PFSK-1 (cell line): Measurements from ENCODE around the gene FAM13A.

Experiments used
- FOXP2 ChIP-seq: optimal IDR thresholded peaks from 2 replicates; pipeline ENCODE3; 2011; ENCODE audit warnings: borderline replicate concordance, control low read depth, inconsistent platforms; ENCODE audit not compliant: insufficient read depth; ENCODE audit errors: extremely low read length, extremely low read depth
- POLR2AphosphoS5 ChIP-seq: IDR thresholded peaks from 2 replicates; pipeline ENCODE4 v1.6.1; 2012; ENCODE audit warnings: low read depth, mild to moderate bottlenecking, control low read depth, low read length, moderate library complexity
- SIN3A ChIP-seq: IDR thresholded peaks from 2 replicates; pipeline ENCODE4 v1.6.1; 2012; ENCODE audit warnings: mild to moderate bottlenecking, low read length, moderate library complexity, borderline replicate concordance; ENCODE audit not compliant: insufficient read depth
- TAF1 ChIP-seq: IDR thresholded peaks from 2 replicates; pipeline ENCODE4 v1.6.1; 2012; ENCODE audit warnings: low read length, control low read depth, borderline replicate concordance; ENCODE audit not compliant: insufficient read depth
- TF ChIP-seq, protein P1 (sequence below), 2 experiments: IDR thresholded peaks; 2 replicates each; pipeline versions ENCODE4 v1.6.1 to v1.8.0; 2011 to 2012; ENCODE audit warnings: low read depth in 2 of 2, low read length in 2 of 2, control low read depth in 1 of 2, inconsistent platforms in 1 of 2, mild to moderate bottlenecking in 1 of 2, moderate library complexity in 1 of 2; ENCODE audit not compliant: insufficient read depth in 1 of 2

The FAM13A gene

DNA sequence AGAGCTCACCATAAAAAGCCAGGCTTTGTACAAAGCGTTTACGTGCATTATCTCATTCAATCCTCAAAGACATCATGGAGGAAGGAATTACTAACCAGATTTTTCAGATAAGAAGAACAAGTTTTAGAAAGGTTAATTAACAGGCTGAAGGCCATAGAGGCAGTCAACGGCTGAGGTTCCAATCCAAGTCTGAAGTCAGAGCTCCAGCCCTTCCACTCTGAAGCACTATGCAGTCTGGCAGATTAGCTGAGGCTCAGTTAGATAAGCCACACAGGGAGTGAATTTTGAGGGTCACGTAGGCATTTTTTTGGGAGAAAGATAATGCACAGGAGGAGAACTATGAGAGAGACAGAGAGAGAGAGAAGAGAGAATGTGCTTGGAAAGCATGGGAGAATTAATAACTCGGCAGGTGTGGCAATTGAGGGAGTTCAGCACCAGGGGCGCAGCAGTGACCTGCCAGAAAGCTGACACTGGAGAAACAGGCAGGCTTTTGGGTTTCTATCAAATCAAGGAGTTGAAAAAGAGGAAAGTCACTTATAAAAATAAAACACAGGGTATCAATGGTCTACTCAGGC is 242.9 kb downstream of the FAM13A start:
- TF ChIP-seq SIN3A (no peak), POLR2AphosphoS5 (no peak)

DNA sequence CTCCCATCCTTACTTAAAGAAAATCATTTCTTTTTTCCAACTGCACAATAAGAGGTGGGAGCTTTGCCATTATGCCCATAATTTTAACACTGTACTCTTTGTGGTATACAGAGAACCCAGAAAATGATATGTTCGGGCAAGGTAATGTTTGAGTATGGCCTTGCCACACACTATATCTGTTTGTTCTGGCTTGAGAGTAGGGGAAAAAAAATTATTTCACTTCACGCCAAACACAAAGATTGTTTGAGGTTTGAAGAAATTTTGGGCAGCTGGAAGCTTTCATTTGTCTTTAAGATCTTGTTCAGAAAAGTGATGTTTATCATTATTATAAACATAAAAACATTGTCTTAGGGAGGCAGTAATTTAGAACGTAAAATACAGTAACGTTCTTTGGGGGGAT is 244.0 kb downstream of the FAM13A start:
- TF ChIP-seq FOXP2, result no peak
- TF ChIP-seq SIN3A, result no peak
- TF ChIP-seq, protein P1, sequence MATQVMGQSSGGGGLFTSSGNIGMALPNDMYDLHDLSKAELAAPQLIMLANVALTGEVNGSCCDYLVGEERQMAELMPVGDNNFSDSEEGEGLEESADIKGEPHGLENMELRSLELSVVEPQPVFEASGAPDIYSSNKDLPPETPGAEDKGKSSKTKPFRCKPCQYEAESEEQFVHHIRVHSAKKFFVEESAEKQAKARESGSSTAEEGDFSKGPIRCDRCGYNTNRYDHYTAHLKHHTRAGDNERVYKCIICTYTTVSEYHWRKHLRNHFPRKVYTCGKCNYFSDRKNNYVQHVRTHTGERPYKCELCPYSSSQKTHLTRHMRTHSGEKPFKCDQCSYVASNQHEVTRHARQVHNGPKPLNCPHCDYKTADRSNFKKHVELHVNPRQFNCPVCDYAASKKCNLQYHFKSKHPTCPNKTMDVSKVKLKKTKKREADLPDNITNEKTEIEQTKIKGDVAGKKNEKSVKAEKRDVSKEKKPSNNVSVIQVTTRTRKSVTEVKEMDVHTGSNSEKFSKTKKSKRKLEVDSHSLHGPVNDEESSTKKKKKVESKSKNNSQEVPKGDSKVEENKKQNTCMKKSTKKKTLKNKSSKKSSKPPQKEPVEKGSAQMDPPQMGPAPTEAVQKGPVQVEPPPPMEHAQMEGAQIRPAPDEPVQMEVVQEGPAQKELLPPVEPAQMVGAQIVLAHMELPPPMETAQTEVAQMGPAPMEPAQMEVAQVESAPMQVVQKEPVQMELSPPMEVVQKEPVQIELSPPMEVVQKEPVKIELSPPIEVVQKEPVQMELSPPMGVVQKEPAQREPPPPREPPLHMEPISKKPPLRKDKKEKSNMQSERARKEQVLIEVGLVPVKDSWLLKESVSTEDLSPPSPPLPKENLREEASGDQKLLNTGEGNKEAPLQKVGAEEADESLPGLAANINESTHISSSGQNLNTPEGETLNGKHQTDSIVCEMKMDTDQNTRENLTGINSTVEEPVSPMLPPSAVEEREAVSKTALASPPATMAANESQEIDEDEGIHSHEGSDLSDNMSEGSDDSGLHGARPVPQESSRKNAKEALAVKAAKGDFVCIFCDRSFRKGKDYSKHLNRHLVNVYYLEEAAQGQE (IDR thresholded peaks at IDR 0.05; ENCODE audit: insufficient read depth in 1 of 2, low read depth in 2 of 2, low read length in 2 of 2), result no peak
- no peak for TF ChIP-seq TAF1
- TF ChIP-seq POLR2AphosphoS5, result no peak

DNA sequence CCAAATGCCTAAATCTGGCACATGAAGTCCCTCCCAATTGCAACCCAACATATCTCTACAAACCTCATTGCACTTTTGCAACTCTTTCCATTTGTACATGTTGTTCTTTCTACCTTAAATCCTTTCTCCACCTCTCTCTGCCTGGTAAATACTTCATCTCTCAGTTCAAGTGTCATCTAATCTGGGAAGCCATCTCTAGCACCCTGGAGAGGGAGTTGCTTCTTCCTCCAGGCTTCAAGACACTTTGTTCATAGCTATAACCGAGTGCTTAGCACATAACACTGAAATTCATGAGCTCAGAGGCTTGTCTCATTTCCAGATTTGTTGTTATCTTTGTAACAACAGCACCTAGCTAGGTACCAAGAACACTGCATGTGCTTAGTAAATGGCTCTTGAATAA is 244.6 kb downstream of the FAM13A start:
- TF ChIP-seq, protein P1 (IDR thresholded peaks at IDR 0.05; ENCODE audit: insufficient read depth in 1 of 2, low read depth in 2 of 2, low read length in 2 of 2), result peak; percentile 51 to 87; a peak in 3 of 4 replicates
- TF ChIP-seq SIN3A, result no peak
- no peak for TF ChIP-seq TAF1

DNA sequence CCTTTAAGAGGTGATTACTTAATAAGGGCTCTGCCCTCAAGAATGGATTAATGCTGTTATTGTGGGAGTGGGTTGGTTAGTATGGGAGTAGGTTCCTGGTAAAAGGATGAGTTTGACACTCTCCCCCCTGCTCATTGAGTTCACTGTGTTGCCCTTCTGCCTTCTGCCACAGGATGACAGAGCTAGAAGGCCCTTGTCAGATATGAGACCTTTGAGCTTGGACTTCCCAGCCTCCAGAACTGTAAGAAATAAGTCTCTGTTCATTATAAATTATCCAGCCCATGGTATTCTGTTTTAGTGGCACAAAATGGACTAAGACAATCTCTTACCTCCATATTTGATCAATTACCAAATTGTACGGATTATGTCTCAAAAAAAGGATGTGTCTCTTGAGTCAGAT is 245.1 kb downstream of the FAM13A start:
- TF ChIP-seq FOXP2 (no peak), TAF1 (no peak), SIN3A (no peak), POLR2AphosphoS5 (no peak)
- TF ChIP-seq, protein P1 (IDR thresholded peaks at IDR 0.05; ENCODE audit: insufficient read depth in 1 of 2, low read depth in 2 of 2, low read length in 2 of 2), result no peak

DNA sequence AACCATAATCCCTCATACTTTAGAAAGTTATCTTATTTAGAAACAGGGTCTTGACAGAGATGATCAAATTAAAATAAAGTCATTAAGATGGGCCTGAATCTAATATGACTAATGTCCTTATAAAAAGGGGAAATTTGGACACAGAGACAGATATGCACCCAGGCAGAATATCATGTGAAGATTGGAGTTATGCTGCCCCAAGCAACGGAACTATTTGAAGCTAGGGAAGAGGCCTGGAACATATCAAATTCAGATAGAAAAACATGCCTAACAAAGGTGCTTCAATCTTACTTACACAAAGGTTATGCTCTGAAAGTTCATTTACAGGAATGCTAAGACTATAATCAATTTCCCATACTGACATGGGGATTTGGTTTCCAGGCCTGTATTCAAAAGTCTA is 246.7 kb downstream of the FAM13A start:
- TF ChIP-seq POLR2AphosphoS5, result no peak
- no peak for TF ChIP-seq TAF1
- no peak for TF ChIP-seq SIN3A
- TF ChIP-seq FOXP2, result no peak
- TF ChIP-seq, protein P1 (IDR thresholded peaks at IDR 0.05; ENCODE audit: insufficient read depth in 1 of 2, low read depth in 2 of 2, low read length in 2 of 2), result no peak
